CD8-positive, alpha-beta memory T cell (primary cell): ENCODE measurements around the gene AVEN. TPM values are rescaled to one million over a fixed set of nuclear protein-coding genes. Genes with fewer than 3 reads are reported as not detected.
"Not testable (repeated sequence)": the region's sequence is repeated elsewhere in the genome, so short reads cannot be mapped to it uniquely, and the experiment has no call there.

Experiments used
- CTCF ChIA-PET: fragments of 350-600 bp; sonication (Branson Sonifier 250); formaldehyde crosslinking; loops from one replicate; lab custom pipeline; 2021; ENCODE audit warnings: antibody characterized with exemption; lab: Charles Lee
- POLR2A ChIA-PET: fragments of 350-600 bp; sonication (Branson Sonifier 250); formaldehyde crosslinking; loops from one replicate; lab custom pipeline; 2021; ENCODE audit warnings: antibody characterized with exemption; lab: Charles Lee
- DNase-seq, 5 donors: peaks; one replicate each; pipeline versions ENCODE4 v3.0.0 to v3.0.0-alpha.2; 2020 to 2022; ENCODE audit warnings: mixed read lengths in 1 of 5
- H3K27ac ChIP-seq: one replicate; pipeline ENCODE4 v1.7.0; 2013; ENCODE audit warnings: low read depth, mild to moderate bottlenecking, low read length, moderate library complexity
- H3K27me3 ChIP-seq: 2 replicates; pipeline ENCODE4 v1.7.0; 2013; ENCODE audit warnings: low read length, mild to moderate bottlenecking; ENCODE audit not compliant: insufficient read depth, poor library complexity, severe bottlenecking
- H3K36me3 ChIP-seq: 2 replicates; pipeline ENCODE4 v1.7.0; 2013; ENCODE audit warnings: mild to moderate bottlenecking, low read length, moderate library complexity; ENCODE audit not compliant: insufficient read depth
- H3K4me1 ChIP-seq: 2 replicates; pipeline ENCODE4 v1.7.0; 2013; ENCODE audit warnings: mild to moderate bottlenecking, low read length, moderate library complexity; ENCODE audit not compliant: insufficient read depth
- H3K4me3 ChIP-seq: 2 replicates; pipeline ENCODE4 v1.7.0; 2013; ENCODE audit warnings: mild to moderate bottlenecking, low read length
- H3K9me3 ChIP-seq: 2 replicates; pipeline ENCODE4 v1.7.0; 2013; ENCODE audit warnings: mild to moderate bottlenecking, low read length
- H3K27ac Mint-ChIP-seq, 8 donors: one replicate each; pipeline ENCODE4 v1.8.0; 2020 to 2021; ENCODE audit warnings: mixed read lengths in 8 of 8, mild to moderate bottlenecking in 6 of 8, inconsistent platforms in 3 of 8, moderate library complexity in 3 of 8
- H3K27me3 Mint-ChIP-seq, 2 donors: one replicate each; pipeline ENCODE4 v1.8.0; 2020 to 2021; ENCODE audit warnings: mixed read lengths in 2 of 2, mild to moderate bottlenecking in 1 of 2, moderate library complexity in 1 of 2
- H3K36me3 Mint-ChIP-seq, 3 donors: one replicate each; pipeline ENCODE4 v1.8.0; 2020 to 2021; ENCODE audit warnings: mixed read lengths in 3 of 3, inconsistent platforms in 1 of 3, mild to moderate bottlenecking in 1 of 3
- H3K4me1 Mint-ChIP-seq, 3 donors: one replicate each; pipeline ENCODE4 v1.8.0; 2020 to 2021; ENCODE audit warnings: mixed read lengths in 3 of 3, inconsistent platforms in 1 of 3, mild to moderate bottlenecking in 1 of 3
- H3K4me3 Mint-ChIP-seq, 7 donors: one replicate each; pipeline ENCODE4 v1.8.0; 2020 to 2021; ENCODE audit warnings: mixed read lengths in 7 of 7, mild to moderate bottlenecking in 6 of 7, moderate library complexity in 4 of 7, inconsistent platforms in 2 of 7
- H3K9me3 Mint-ChIP-seq, 5 donors: one replicate each; pipeline ENCODE4 v1.8.0; 2020 to 2022; ENCODE audit warnings: mixed read lengths in 5 of 5, mild to moderate bottlenecking in 3 of 5, moderate library complexity in 2 of 5, inconsistent platforms in 1 of 5
- polyA plus RNA-seq: library from polyadenylated mRNA; unstranded; fragments of 300-500 nt; fragmentation: Illumina TruSeq; gene quantifications from one replicate; pipeline ENCODE4 v1.2.3, GENCODE V29; 2021
- total RNA-seq, 2 experiments: library from RNA; stranded (reverse); gene quantifications; one replicate each; pipeline ENCODE4 v1.2.3, GENCODE V29; 2021

The AVEN gene
- total and polyA plus RNA-seq, 3 experiments from 2014 or later: 9.6 to 24.6 (median 23.0) TPM

DNA sequence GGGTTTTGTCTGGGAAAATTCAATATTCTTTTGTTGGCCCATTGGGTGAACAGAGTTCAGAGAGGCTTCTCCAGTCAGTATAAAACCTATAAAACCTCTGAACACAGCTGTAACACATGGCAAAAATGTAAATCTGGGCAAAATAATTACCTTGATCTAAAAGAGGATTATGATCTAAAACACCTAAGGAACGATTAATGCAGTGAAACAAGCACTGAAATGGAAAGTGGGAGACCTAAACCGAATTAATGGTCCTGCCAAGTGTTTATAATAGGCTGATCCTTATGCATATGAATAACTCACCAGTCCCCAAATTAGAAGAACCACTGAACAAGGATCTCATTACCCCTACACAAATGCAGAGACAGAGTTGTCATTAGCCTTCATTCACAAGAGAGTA lies 32.6 kb downstream of the AVEN start:
- Mint-ChIP-seq H3K36me3 (peaks cover 0 to 7% (median 7%) of the 10 kb centered on the region in 3 donors), H3K4me3 (no peak overlapping the region), H3K27me3 (no peaks in the 10 kb centered on the region), H3K4me1 (peaks cover 0 to 1% (median 0%) of the 10 kb centered on the region in 3 donors), H3K27ac (no peak overlapping the region), H3K9me3 (no peaks in the 10 kb centered on the region)
- H3K27me3 ChIP-seq: no peaks in the 10 kb centered on the region
- DNase-seq: no peak
- H3K4me1 ChIP-seq: no peaks in the 10 kb centered on the region
- H3K4me3 ChIP-seq: no peak overlapping the region
- H3K9me3 ChIP-seq: no peaks in the 10 kb centered on the region
- H3K27ac ChIP-seq: no peak overlapping the region
- H3K36me3 ChIP-seq: no peaks in the 10 kb centered on the region
- ChIA-PET POLR2A (no interaction called here), CTCF (no interaction called here)

DNA sequence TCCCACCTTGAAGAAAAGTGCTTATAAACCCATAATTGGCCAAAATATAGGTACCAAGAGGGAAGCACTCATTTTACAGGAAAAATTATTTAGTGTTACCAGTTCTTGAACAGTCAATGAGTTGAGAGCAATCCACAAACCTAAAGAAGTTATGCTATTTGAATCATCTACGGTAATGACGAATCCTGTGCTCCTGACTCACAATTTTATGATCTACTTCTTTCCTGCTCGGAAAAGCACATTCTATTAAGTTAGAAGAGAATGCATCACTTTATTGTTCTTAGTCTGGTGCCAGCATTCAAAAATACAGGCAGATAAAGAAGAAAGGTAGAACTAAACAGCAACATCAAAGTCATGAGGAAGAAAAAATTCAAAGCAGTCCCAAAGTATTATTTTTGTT lies 37.5 kb downstream of the AVEN start:
- DNase-seq: no peak
- Histone ChIP-seq H3K9me3 (no peaks in the 10 kb centered on the region), H3K4me1 (no peaks in the 10 kb centered on the region), H3K27ac (no peak overlapping the region), H3K27me3 (no peaks in the 10 kb centered on the region), H3K4me3 (no peak overlapping the region), H3K36me3 (no peaks in the 10 kb centered on the region)
- Mint-ChIP-seq H3K9me3 (no peaks in the 10 kb centered on the region), H3K36me3 (peaks cover 0 to 9% (median 7%) of the 10 kb centered on the region in 3 donors), H3K27ac (no peak overlapping the region), H3K4me3 (no peak overlapping the region), H3K27me3 (no peaks in the 10 kb centered on the region), H3K4me1 (no peaks in the 10 kb centered on the region)
- CTCF ChIA-PET: no interaction called here
- POLR2A ChIA-PET: no interaction called here

DNA sequence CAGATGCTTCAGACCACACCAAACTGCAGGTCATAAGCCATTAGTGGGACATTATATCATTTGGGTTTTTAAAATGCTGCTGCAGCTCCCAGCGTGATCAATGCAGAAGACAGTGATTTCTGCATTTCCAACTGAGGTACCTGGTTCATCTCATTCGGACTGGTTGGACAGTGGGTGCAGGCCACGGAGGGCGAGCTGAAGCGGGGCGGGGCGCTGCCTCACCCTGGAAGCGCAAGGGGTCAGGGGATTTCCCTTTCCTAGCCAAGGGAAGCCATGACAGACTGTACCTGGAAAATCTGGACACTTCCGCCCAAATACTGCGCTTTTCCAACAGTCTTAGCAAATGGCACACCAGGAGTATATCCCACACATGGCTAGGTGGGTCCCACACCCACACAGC lies 43.3 kb downstream of the AVEN start:
- H3K9me3 Mint-ChIP-seq, DNase-seq, H3K4me3 Mint-ChIP-seq, CTCF ChIA-PET, H3K27ac Mint-ChIP-seq, POLR2A ChIA-PET, H3K9me3 ChIP-seq, H3K27me3 Mint-ChIP-seq, H3K36me3 Mint-ChIP-seq, H3K4me1 Mint-ChIP-seq, H3K27me3 ChIP-seq, H3K4me1 ChIP-seq, H3K36me3 ChIP-seq, H3K4me3 ChIP-seq, H3K27ac ChIP-seq: not testable (repeated sequence)

DNA sequence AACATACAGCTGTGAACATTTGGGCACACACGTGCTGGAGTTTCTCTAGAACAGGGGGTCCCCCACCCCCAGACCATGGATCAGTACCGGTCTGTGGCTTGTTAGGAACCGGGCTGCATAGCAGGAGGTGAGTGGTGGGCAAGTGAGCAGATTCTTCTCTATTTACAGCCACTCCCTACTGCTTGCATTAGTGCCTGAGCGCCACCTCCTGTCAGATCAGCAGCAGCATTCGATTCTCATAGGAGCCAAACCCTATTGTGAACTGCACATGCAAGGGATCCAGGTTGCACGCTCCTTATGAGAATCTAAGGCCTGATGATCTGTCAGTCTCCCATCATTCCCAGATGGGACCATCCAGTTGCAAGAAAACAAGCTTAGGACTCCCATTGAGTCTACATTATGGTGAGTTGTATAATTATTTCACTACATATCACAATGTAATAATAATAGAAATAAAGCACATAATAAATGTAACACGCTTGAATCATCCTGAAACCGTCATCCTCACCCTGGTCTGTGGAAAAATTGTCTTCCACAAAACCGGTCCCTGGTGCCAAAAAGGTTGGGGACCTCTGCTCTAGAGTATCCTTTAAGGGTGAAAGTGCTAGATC lies 44.9 kb downstream of the AVEN start:
- ChIA-PET CTCF (no interaction called here), POLR2A (no interaction called here)
- Mint-ChIP-seq H3K9me3 (no peaks in the 10 kb centered on the region), H3K4me3 (no peak overlapping the region), H3K27me3 (no peaks in the 10 kb centered on the region), H3K36me3 (peaks cover 0 to 1% (median 0%) of the 10 kb centered on the region in 3 donors), H3K4me1 (no peaks in the 10 kb centered on the region), H3K27ac (no peak overlapping the region)
- Histone ChIP-seq H3K4me1 (no peaks in the 10 kb centered on the region), H3K36me3 (no peaks in the 10 kb centered on the region), H3K9me3 (no peaks in the 10 kb centered on the region), H3K27me3 (no peaks in the 10 kb centered on the region), H3K27ac (no peak overlapping the region), H3K4me3 (no peak overlapping the region)
- no peak for DNase-seq

DNA sequence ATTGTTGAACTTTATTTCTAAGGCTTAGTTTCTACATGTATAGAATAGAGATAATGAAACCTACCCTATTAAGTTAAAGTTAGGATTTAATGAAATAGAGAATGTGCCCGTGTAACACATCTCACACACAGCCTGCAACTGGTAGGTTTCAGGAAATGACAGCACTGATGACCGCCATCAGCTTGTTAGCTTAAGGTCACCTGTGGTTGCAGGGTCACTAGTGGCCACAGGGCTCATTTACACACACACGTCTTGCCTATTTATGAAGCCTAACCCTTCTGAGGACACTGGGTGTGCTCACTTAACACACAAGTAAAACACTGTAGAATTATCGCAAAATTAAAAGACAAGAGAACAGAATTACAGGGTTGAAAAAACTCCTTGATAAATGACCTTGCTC lies 50.6 kb downstream of the AVEN start:
- Mint-ChIP-seq H3K27ac (peak overlapping the region in 1 of 8 donors; percentile 51), H3K4me3 (no peak overlapping the region), H3K27me3 (no peaks in the 10 kb centered on the region), H3K36me3 (peaks cover 0 to 5% (median 0%) of the 10 kb centered on the region in 3 donors), H3K9me3 (no peaks in the 10 kb centered on the region), H3K4me1 (peaks cover 0 to 3% (median 0%) of the 10 kb centered on the region in 3 donors)
- no peaks in the 10 kb centered on the region for H3K9me3 ChIP-seq
- no peak overlapping the region for H3K27ac ChIP-seq
- H3K27me3 ChIP-seq: no peaks in the 10 kb centered on the region
- DNase-seq: no peak
- CTCF ChIA-PET: no interaction called here
- no peak overlapping the region for H3K4me3 ChIP-seq
- no peaks in the 10 kb centered on the region for H3K36me3 ChIP-seq
- no peaks in the 10 kb centered on the region for H3K4me1 ChIP-seq
- POLR2A ChIA-PET: no interaction called here

DNA sequence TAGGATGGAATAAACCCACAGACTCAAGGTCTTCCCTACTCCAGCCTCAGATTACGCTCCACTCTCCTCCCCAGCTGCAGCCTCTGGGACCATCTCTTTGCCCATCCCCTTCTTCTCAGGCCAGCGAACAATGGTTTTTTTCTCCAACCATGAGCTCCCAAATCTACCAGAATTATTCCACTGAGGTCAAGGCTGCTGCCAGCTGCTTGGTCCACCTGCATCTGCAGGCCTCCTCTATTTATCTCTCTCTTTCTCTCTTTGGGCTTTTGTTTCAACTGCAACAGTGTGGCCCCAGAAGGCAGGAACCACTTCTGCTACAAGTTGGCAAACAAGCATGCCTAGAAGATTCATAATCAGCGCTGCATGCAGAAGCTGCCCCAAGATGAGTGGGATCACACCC lies 51.6 kb downstream of the AVEN start:
- no peak overlapping the region for H3K27ac ChIP-seq
- no peaks in the 10 kb centered on the region for H3K27me3 Mint-ChIP-seq
- POLR2A ChIA-PET: no interaction called here
- DNase-seq: no peak
- H3K4me3 Mint-ChIP-seq: no peak overlapping the region
- H3K4me1 Mint-ChIP-seq: peaks cover 0 to 3% (median 0%) of the 10 kb centered on the region in 3 donors
- H3K36me3 ChIP-seq: no peaks in the 10 kb centered on the region
- H3K9me3 ChIP-seq: no peaks in the 10 kb centered on the region
- H3K36me3 Mint-ChIP-seq: peaks cover 0 to 3% (median 0%) of the 10 kb centered on the region in 3 donors
- CTCF ChIA-PET: no interaction called here
- H3K9me3 Mint-ChIP-seq: no peaks in the 10 kb centered on the region
- H3K27ac Mint-ChIP-seq: no peak overlapping the region
- no peak overlapping the region for H3K4me3 ChIP-seq
- H3K27me3 ChIP-seq: no peaks in the 10 kb centered on the region
- no peaks in the 10 kb centered on the region for H3K4me1 ChIP-seq

DNA sequence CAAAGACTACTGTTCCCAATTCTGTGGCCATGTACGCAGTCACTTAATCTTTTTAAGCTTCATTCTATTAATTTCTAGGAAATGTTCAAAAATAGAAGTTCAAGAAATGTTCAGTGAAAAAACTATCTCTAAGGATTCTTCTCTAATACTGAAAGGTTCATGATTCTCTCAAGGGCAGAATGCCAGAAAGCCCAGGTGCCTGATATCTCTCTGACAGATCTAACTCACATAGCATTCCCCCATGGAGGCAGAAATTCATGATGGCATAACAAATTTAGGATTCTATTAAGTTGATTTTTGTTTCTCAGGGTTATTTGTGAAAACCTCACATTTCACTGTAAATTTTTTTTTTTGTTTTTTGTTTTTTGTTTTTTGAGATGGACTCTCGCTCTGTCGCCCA lies 53.3 kb downstream of the AVEN start:
- Histone ChIP-seq H3K36me3 (no peaks in the 10 kb centered on the region), H3K27me3 (no peaks in the 10 kb centered on the region), H3K27ac (no peak overlapping the region), H3K9me3 (no peaks in the 10 kb centered on the region), H3K4me3 (no peak overlapping the region), H3K4me1 (no peaks in the 10 kb centered on the region)
- no peak for DNase-seq
- no peaks in the 10 kb centered on the region for H3K27me3 Mint-ChIP-seq
- ChIA-PET CTCF (interaction anchor here (1.0 kb wide), 1 partner anchor 13 kb away, joined by 3 read pairs; no protein-coding TSS in a partner anchor), POLR2A (no interaction called here)
- peaks cover 0 to 3% (median 0%) of the 10 kb centered on the region in 3 donors for H3K4me1 Mint-ChIP-seq
- no peak overlapping the region for H3K4me3 Mint-ChIP-seq
- H3K36me3 Mint-ChIP-seq: peaks cover 0 to 3% (median 0%) of the 10 kb centered on the region in 3 donors
- H3K9me3 Mint-ChIP-seq: no peaks in the 10 kb centered on the region
- no peak overlapping the region for H3K27ac Mint-ChIP-seq

DNA sequence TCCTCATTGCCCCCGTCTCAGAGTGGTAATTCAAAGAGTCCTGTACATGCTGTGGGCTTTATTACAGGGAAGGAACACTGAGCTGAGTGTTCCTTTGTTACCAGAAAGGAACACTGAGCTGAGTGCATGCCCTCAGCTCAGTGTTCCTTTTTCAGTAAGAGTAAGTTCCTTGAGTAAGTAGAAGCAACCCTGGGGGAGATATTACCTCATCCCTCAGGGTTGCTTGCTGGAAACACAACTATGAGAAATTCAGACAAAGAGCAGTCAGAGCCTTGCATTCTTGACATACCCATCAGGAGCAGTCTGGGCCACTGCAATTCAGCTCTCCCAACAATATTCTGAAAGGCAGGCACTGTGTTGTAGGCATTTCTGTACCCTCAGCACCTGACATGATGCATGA lies 53.7 kb downstream of the AVEN start:
- Mint-ChIP-seq H3K36me3 (peaks cover 0 to 3% (median 0%) of the 10 kb centered on the region in 3 donors), H3K4me1 (peaks cover 0 to 3% (median 0%) of the 10 kb centered on the region in 3 donors), H3K4me3 (no peak overlapping the region), H3K9me3 (no peaks in the 10 kb centered on the region), H3K27ac (no peak overlapping the region), H3K27me3 (no peaks in the 10 kb centered on the region)
- Histone ChIP-seq H3K4me1 (no peaks in the 10 kb centered on the region), H3K36me3 (no peaks in the 10 kb centered on the region), H3K27ac (no peak overlapping the region), H3K27me3 (no peaks in the 10 kb centered on the region), H3K4me3 (no peak overlapping the region), H3K9me3 (no peaks in the 10 kb centered on the region)
- CTCF ChIA-PET: interaction anchor here (1.0 kb wide), 1 partner anchor 12 kb away, joined by 3 read pairs; no protein-coding TSS in a partner anchor
- POLR2A ChIA-PET: no interaction called here
- no peak for DNase-seq
